H1 (cell line): Measurements from ENCODE around the gene ATOH7. TPM values are rescaled to one million over a fixed set of nuclear protein-coding genes. Genes with fewer than 3 reads are reported as not detected.
A peak's percentile ranks its signal among the peaks of the same experiment; 100 is the strongest.

Experiments
- CTCF ChIA-PET: fragments of 300-600 bp; sonication (Branson Sonifier 250); formaldehyde crosslinking; loops from one replicate; lab custom pipeline; 2021; ENCODE audit not compliant: partially characterized antibody; lab: Charles Lee
- POLR2A ChIA-PET: fragments of 300-600 bp; sonication (Branson Sonifier 250); formaldehyde crosslinking; loops from one replicate; lab custom pipeline; 2021; ENCODE audit warnings: inconsistent platforms; ENCODE audit not compliant: partially characterized antibody; lab: Charles Lee
- DNase-seq, 2 experiments: peaks; one replicate each; pipeline versions ENCODE4 v3.0.0 to v3.0.0-alpha.2; 2010 to 2022; ENCODE audit warnings: low spot score in 2 of 2, low read depth in 1 of 2, mixed read lengths in 1 of 2
- FAIRE-seq: peaks from 2 replicates; lab custom pipeline; 2011; peaks lifted over from hg19 to GRCh38; lab: Jason Lieb, UNC
- H2AFZ ChIP-seq: 2 replicates; pipeline ENCODE4 v1.8.1; 2012; ENCODE audit warnings: low read length, inconsistent platforms
- H2AK5ac ChIP-seq: 2 replicates; pipeline ENCODE4 v1.6.1; 2013; ENCODE audit warnings: low read depth, low read length
- H2BK120ac ChIP-seq: replicated peaks from 2 replicates; pipeline ENCODE3; 2013; ENCODE audit warnings: low read depth, low read length, inconsistent platforms
- H2BK12ac ChIP-seq: 2 replicates; pipeline ENCODE4 v1.6.1; 2013; ENCODE audit warnings: low read depth, low read length
- H2BK15ac ChIP-seq: 2 replicates; pipeline ENCODE4 v1.6.1; 2013; ENCODE audit warnings: low read length
- H2BK20ac ChIP-seq: 2 replicates; pipeline ENCODE4 v1.6.1; 2013; ENCODE audit warnings: low read length
- H2BK5ac ChIP-seq: 2 replicates; pipeline ENCODE4 v1.6.1; 2013; ENCODE audit warnings: low read depth, low read length
- H3K14ac ChIP-seq: 2 replicates; pipeline ENCODE4 v1.6.1; 2013; ENCODE audit warnings: inconsistent platforms; ENCODE audit not compliant: insufficient read length
- H3K18ac ChIP-seq: 2 replicates; pipeline ENCODE4 v1.6.1; 2013; ENCODE audit warnings: low read length; ENCODE audit errors: extremely low read depth
- H3K23ac ChIP-seq: 2 replicates; pipeline ENCODE4 v1.6.1; 2013; ENCODE audit warnings: inconsistent platforms; ENCODE audit not compliant: insufficient read length
- H3K23me2 ChIP-seq: 2 replicates; pipeline ENCODE4 v1.6.1; 2013; ENCODE audit warnings: low read depth, low read length
- H3K27ac ChIP-seq: 2 replicates; pipeline ENCODE4 v1.6.1; 2011; ENCODE audit warnings: low read depth, low read length, inconsistent platforms
- H3K27me3 ChIP-seq, 4 experiments: replicated peaks in 1 of 4; 1 replicate in 1 of 4; 2 replicates in 3 of 4; pipeline versions ENCODE4 v1.6.1 to v1.8.1; 2011 to 2013; ENCODE audit warnings: low read length in 3 of 4, mild to moderate bottlenecking in 3 of 4, inconsistent platforms in 2 of 4, mixed read lengths in 2 of 4, moderate library complexity in 1 of 4; ENCODE audit not compliant: control insufficient read depth in 3 of 4, insufficient read depth in 3 of 4; ENCODE audit errors: extremely low read depth in 1 of 4
- H3K36me3 ChIP-seq, 4 experiments: 2 replicates each; pipeline versions ENCODE4 v1.6.1 to v1.8.1; 2011 to 2013; ENCODE audit warnings: mild to moderate bottlenecking in 4 of 4, low read length in 3 of 4, moderate library complexity in 2 of 4, control low read depth in 1 of 4, inconsistent platforms in 1 of 4; ENCODE audit not compliant: insufficient read depth in 4 of 4, control insufficient read depth in 2 of 4
- H3K4ac ChIP-seq: replicated peaks from 2 replicates; pipeline ENCODE3; 2013; ENCODE audit warnings: low read length, low read depth, mixed read lengths, inconsistent platforms; ENCODE audit not compliant: insufficient read length
- H3K4me1 ChIP-seq, 4 experiments: replicated peaks in 1 of 4; 1 replicate in 1 of 4; 2 replicates in 3 of 4; pipeline versions ENCODE4 v1.6.1 to v1.8.1; 2011 to 2013; ENCODE audit warnings: low read length in 3 of 4, inconsistent platforms in 2 of 4, mixed read lengths in 1 of 4; ENCODE audit not compliant: insufficient read depth in 4 of 4, control insufficient read depth in 3 of 4
- H3K4me2 ChIP-seq, 2 experiments: 2 replicates each; pipeline versions ENCODE4 v1.6.1 to v1.8.1; 2011 to 2013; ENCODE audit warnings: low read depth in 2 of 2, low read length in 2 of 2, control low read depth in 1 of 2, inconsistent platforms in 1 of 2, mild to moderate bottlenecking in 1 of 2; ENCODE audit not compliant: insufficient read depth in 1 of 2
- H3K4me3 ChIP-seq, 4 experiments: fragments of 200-600, 300-600 bp in 1 of 4; sonication (generic), shearing (Covaris generic), sonication (Bioruptor Twin) in 1 of 4; 2 replicates each; pipeline versions ENCODE4 v1.5.1 to v1.8.1; 2011 to 2016; ENCODE audit warnings: low read length in 4 of 4, low read depth in 3 of 4, control low read depth in 2 of 4, inconsistent platforms in 2 of 4, mild to moderate bottlenecking in 2 of 4, mixed read lengths in 1 of 4, moderate library complexity in 1 of 4; ENCODE audit not compliant: insufficient read depth in 2 of 4; ENCODE audit errors: extremely low read depth in 1 of 4
- H3K56ac ChIP-seq: replicated peaks from 2 replicates; pipeline ENCODE3; 2013; ENCODE audit warnings: low read depth, mild to moderate bottlenecking, mixed read lengths, low read length, inconsistent platforms; ENCODE audit not compliant: insufficient read length
- H3K79me1 ChIP-seq: 2 replicates; pipeline ENCODE4 v1.6.1; 2013; ENCODE audit warnings: low read depth, low read length, control low read depth
- H3K79me2 ChIP-seq, 2 experiments: 2 replicates each; pipeline versions ENCODE4 v1.6.1 to v1.8.1; 2012 to 2013; ENCODE audit warnings: low read length in 2 of 2, mild to moderate bottlenecking in 2 of 2, inconsistent platforms in 1 of 2; ENCODE audit not compliant: insufficient read depth in 2 of 2, control insufficient read depth in 1 of 2
- H3K9ac ChIP-seq, 4 experiments: replicated peaks in 1 of 4; 1 replicate in 1 of 4; 2 replicates in 3 of 4; pipeline versions ENCODE4 v1.6.1 to v1.8.1; 2011 to 2013; ENCODE audit warnings: low read depth in 3 of 4, low read length in 3 of 4, control low read depth in 2 of 4, mild to moderate bottlenecking in 2 of 4, moderate library complexity in 2 of 4, inconsistent platforms in 1 of 4; ENCODE audit errors: extremely low read depth in 1 of 4
- H3K9me3 ChIP-seq, 2 experiments: 2 replicates each; pipeline versions ENCODE4 v1.6.1 to v1.8.1; 2012 to 2013; ENCODE audit warnings: mild to moderate bottlenecking in 2 of 2, moderate library complexity in 2 of 2, control low read depth in 1 of 2, inconsistent platforms in 1 of 2, low read depth in 1 of 2, low read length in 1 of 2, mixed read lengths in 1 of 2; ENCODE audit not compliant: insufficient read depth in 2 of 2
- H4K20me1 ChIP-seq, 2 experiments: replicated peaks in 1 of 2; 2 replicates each; pipeline versions ENCODE3 to v1.8.1; 2011 to 2013; ENCODE audit warnings: inconsistent platforms in 2 of 2, low read length in 2 of 2, mild to moderate bottlenecking in 1 of 2; ENCODE audit not compliant: insufficient read depth in 2 of 2, control insufficient read depth in 1 of 2
- H4K5ac ChIP-seq: 2 replicates; pipeline ENCODE4 v1.6.1; 2013; ENCODE audit warnings: low read length, low read depth, mixed read lengths, inconsistent platforms; ENCODE audit not compliant: insufficient read length
- H4K8ac ChIP-seq: 2 replicates; pipeline ENCODE4 v1.8.0; 2013; ENCODE audit warnings: mild to moderate bottlenecking, moderate library complexity, low read length, inconsistent platforms; ENCODE audit not compliant: insufficient read depth; ENCODE audit errors: extremely low read depth
- H4K91ac ChIP-seq: replicated peaks from 2 replicates; pipeline ENCODE3; 2013; ENCODE audit warnings: low read length, mixed read lengths, inconsistent platforms; ENCODE audit not compliant: insufficient read length
- FOSL1 ChIP-seq: IDR thresholded peaks from 2 replicates; pipeline ENCODE4 v1.6.1; 2011; ENCODE audit warnings: mild to moderate bottlenecking, low read depth, low read length, moderate library complexity; ENCODE audit not compliant: insufficient read depth
- GABPA ChIP-seq: IDR thresholded peaks from 2 replicates; pipeline ENCODE4 v1.6.1; 2011; ENCODE audit warnings: mild to moderate bottlenecking, low read length, moderate library complexity, borderline replicate concordance; ENCODE audit not compliant: insufficient read depth
- KDM1A ChIP-seq: fragments of 200-600, 300-600 bp; sonication (generic); IDR thresholded peaks from 2 replicates; pipeline ENCODE4 v1.7.1; 2016; ENCODE audit warnings: mild to moderate bottlenecking, low read length, borderline replicate concordance
- SIRT6 ChIP-seq: IDR thresholded peaks from one replicate; pipeline ENCODE4 v1.7.1; 2012; ENCODE audit warnings: low read length, inconsistent platforms
- SRF ChIP-seq: IDR thresholded peaks from 2 replicates; pipeline ENCODE4 v1.6.1; 2011; ENCODE audit warnings: mild to moderate bottlenecking, low read depth, low read length, moderate library complexity
- SUZ12 ChIP-seq: fragments of 200-600 bp; sonication (generic); IDR thresholded peaks from 2 replicates; pipeline ENCODE4 v1.6.1; 2012; ENCODE audit warnings: mild to moderate bottlenecking, inconsistent platforms, low read length, moderate library complexity, mixed read lengths
- USF2 ChIP-seq: IDR thresholded peaks from 2 replicates; pipeline ENCODE4 v1.6.1; 2011; ENCODE audit warnings: low read length, improper control_type of control experiment
- WGBS, 2 experiments: shearing (Covaris generic) in 1 of 2; methylation state at CpG; one replicate each; pipeline versions ENCODE4 v1.1.6 to v1.1.7; 2013 to 2015; ENCODE audit warnings: low lambda C conversion rate in 2 of 2, mixed read lengths in 2 of 2, inconsistent platforms in 1 of 2, low coverage in 1 of 2, missing lambda C conversion rate in 1 of 2; ENCODE audit not compliant: insufficient replicate concordance in 2 of 2, insufficient coverage in 1 of 2, insufficient read length in 1 of 2; ENCODE audit errors: extremely low coverage in 1 of 2, missing lambda C conversion rate in 1 of 2; 5-methylcytosine and 5-hydroxymethylcytosine counted together
- polyA plus RNA-seq, 7 experiments: library from polyadenylated mRNA; depleted of rRNA in 3 of 7; stranded (reverse) in 5 of 7; unstranded in 2 of 7; fragments of >200 nt in 5 of 7; fragments of 200-250 nt in 2 of 7; gene quantifications; 1 replicate in 5 of 7; 2 replicates in 1 of 7; 4 replicates in 1 of 7; pipeline versions ENCODE4 v1.2.1 to v1.2.3, GENCODE V29; 2011 to 2013; ENCODE audit warnings: missing spikeins in 2 of 7, mixed read lengths in 2 of 7
- total RNA-seq: library from RNA; stranded (reverse); fragmentation: NEBNext Ultra II Directional; extraction: Animal tissue kit (Norgen Biotek cat#: 25700); gene quantifications from 2 replicates; pipeline ENCODE4 v1.2.1, GENCODE V29; 2021

ATOH7 gene
- total and polyA plus RNA-seq, 2 of the 8 experiments (the other 6 are each of a cell fraction or from before 2014, with no cell fraction given) = 0.39 to 1.0 TPM

- no peaks in the 10 kb centered on the region for H4K20me1 ChIP-seq
- no peak overlapping the region for H3K23ac ChIP-seq
- H3K4me2 ChIP-seq = no peak overlapping the region
- no peak overlapping the region for H3K14ac ChIP-seq
- no peak for TF ChIP-seq GABPA
- no peak for TF ChIP-seq FOSL1
- no peak for TF ChIP-seq SRF
- TF ChIP-seq USF2 = no peak
- TF ChIP-seq SUZ12 = no peak
- TF ChIP-seq SIRT6 = no peak
- 0 out of 2 replicates have a peak, but pooled peaks have one; percentile 31 for TF ChIP-seq KDM1A
- no peak overlapping the region for H2BK12ac ChIP-seq
- no peak overlapping the region for H2AK5ac ChIP-seq
- H3K9ac ChIP-seq = no peak overlapping the region
- no peak overlapping the region for H2BK120ac ChIP-seq
- no peak overlapping the region for H2BK15ac ChIP-seq
- H3K36me3 ChIP-seq = no peaks in the 10 kb centered on the region
- no peak overlapping the region for H3K56ac ChIP-seq
- H3K4me3 ChIP-seq = no peak overlapping the region
- H3K4ac ChIP-seq = no peak overlapping the region
- H3K79me1 ChIP-seq = no peaks in the 10 kb centered on the region
- no peak overlapping the region for H2AFZ ChIP-seq
- ChIA-PET POLR2A (interaction anchor here (0.6 to 1.0 kb wide), 3 partner anchors 129 to 167 kb away, joined by 3 read pairs; partner anchors contain the start of gene HNRNPH3), CTCF (interaction anchor here (0.6 to 1.9 kb wide), 12 partner anchors 10 to 423 kb away, joined by 3 to 7 read pairs (median 4); no protein-coding TSS in a partner anchor)
- no peak overlapping the region for H4K91ac ChIP-seq
- 87% methylated on average over 5 of the region's 5 CpGs; no CpG with 5 or more reads in 1 of the 2 experiments for WGBS, 2 experiments
- no peak overlapping the region for H3K18ac ChIP-seq
- no peak for FAIRE-seq
- H3K9me3 ChIP-seq = no peaks in the 10 kb centered on the region
- no peak overlapping the region for H2BK20ac ChIP-seq
- H3K27me3 ChIP-seq = no peaks in the 10 kb centered on the region
- H4K5ac ChIP-seq = no peak overlapping the region
- no peaks in the 10 kb centered on the region; the same call in 1 of the 2 replicates for H3K23me2 ChIP-seq
- no peak for DNase-seq
- H2BK5ac ChIP-seq = no peak overlapping the region
- H3K79me2 ChIP-seq = no peaks in the 10 kb centered on the region
- no peak overlapping the region for H3K27ac ChIP-seq
- no peaks in the 10 kb centered on the region for H3K4me1 ChIP-seq
- H4K8ac ChIP-seq = no peak overlapping the region
These were observed 29.0 kb downstream of the ATOH7 start for GRCh38 chr10:68202960-68203353.
